ENCODE data around the gene ATP1A1. TPM values are rescaled to one million over a fixed set of nuclear protein-coding genes. Genes with fewer than 3 reads are reported as not detected.
A peak's percentile ranks its signal among the peaks of the same experiment; 100 is the strongest.

Gene ATP1A1
- total and polyA plus RNA-seq, 2 experiments from 2014 or later = 665 to 1,350 TPM

DNA sequence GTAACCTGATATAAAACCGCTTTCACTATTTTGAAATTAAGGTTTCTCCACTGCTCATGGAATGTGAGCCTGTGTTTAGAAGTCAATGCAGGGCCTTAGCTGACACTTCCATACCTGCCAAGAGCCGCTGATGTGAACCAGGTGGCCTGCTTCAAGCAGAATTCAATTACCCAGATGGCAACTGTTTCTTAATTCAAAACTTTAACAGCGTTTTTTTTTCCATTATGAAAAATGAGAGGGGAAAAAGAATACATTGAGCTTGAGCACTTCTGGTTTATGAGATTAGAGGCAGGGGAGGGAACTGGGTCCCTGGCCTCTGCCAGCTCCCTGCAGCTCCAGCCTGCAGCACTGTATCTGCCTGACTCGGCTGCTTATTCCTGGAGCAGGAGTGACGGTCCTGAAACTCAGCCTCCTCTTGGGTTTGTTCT lies 7.7 kb upstream of the ATP1A1 start:
- Histone ChIP-seq H3K4me3 (no peak overlapping the region), H3K36me3 (no peaks in the 10 kb centered on the region), H3K27me3 (no peaks in the 10 kb centered on the region), H3K9me3 (ENCODE audit: low read depth) (no peaks in the 10 kb centered on the region), H3K4me1 (ENCODE audit: low read depth) (peaks cover 26% of the 10 kb centered on the region), H3K27ac (peak overlapping the region; percentile 78)
- DNase-seq (ENCODE audit: low read depth in 1 of 2, low spot score in 1 of 2) = peak; percentile 39 to 58
- TF ChIP-seq, protein P1, sequence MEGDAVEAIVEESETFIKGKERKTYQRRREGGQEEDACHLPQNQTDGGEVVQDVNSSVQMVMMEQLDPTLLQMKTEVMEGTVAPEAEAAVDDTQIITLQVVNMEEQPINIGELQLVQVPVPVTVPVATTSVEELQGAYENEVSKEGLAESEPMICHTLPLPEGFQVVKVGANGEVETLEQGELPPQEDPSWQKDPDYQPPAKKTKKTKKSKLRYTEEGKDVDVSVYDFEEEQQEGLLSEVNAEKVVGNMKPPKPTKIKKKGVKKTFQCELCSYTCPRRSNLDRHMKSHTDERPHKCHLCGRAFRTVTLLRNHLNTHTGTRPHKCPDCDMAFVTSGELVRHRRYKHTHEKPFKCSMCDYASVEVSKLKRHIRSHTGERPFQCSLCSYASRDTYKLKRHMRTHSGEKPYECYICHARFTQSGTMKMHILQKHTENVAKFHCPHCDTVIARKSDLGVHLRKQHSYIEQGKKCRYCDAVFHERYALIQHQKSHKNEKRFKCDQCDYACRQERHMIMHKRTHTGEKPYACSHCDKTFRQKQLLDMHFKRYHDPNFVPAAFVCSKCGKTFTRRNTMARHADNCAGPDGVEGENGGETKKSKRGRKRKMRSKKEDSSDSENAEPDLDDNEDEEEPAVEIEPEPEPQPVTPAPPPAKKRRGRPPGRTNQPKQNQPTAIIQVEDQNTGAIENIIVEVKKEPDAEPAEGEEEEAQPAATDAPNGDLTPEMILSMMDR (IDR thresholded peaks at IDR 0.05; ENCODE audit: low read depth, low read length) = no peak

DNA sequence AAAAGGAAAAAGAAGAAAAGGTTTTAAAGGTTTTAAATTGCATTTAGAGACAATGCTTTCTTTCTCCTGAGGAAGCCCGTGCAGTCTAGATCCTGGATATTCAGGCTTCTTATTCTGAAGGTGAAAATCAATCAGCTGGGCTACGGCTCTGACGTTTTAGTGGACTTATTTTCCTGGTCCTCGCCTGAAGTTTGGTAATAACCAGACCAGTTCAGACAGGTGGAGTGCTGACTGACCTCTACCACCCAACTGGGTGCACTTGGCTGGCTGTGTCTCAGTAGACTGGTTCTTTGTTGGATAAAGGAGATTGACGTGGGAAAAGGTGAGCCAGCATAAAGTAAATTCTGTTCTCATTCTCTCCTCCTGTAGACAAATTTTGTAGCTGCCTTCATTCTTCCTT lies 7.2 kb upstream of the ATP1A1 start:
- Histone ChIP-seq H3K9me3 (ENCODE audit: low read depth) (no peaks in the 10 kb centered on the region), H3K27ac (peak overlapping the region; percentile 78), H3K27me3 (no peaks in the 10 kb centered on the region), H3K36me3 (no peaks in the 10 kb centered on the region), H3K4me1 (ENCODE audit: low read depth) (peaks cover 26% of the 10 kb centered on the region), H3K4me3 (no peak overlapping the region)
- TF ChIP-seq, protein P1 (IDR thresholded peaks at IDR 0.05; ENCODE audit: low read depth, low read length) = no peak
- no peak for DNase-seq (ENCODE audit: low read depth in 1 of 2, low spot score in 1 of 2)

DNA sequence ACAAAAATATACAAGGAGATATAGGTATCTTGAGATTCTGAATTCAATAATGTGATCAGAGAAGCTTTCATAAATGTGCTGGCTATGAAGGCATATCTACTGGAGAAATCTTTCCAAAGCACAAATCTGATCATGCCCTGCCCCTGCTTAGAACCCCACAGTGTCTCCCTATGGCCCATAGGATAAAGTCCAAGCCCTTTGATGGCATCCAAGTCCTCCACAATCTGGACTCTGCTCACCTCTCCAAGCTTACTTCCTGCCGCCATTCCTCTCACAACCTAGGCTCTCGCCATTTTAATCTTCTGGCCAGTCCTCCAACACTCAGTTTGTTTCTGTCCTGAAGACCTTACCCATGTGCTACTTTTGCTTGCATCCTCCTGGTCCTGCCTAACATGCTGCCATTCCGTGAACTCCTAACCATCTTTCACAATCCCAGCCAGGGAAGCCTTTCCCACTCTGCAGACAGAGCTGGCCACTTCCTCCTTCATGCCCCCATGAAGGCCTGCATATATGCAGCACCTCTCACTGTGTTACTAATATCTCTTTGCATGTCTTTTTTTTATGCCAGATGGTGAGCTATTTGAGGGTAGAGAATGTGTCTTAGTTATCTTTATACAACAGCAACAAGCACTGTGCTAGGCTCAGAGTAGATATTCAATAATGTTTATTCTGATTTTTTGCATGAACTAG lies 5.6 kb upstream of the ATP1A1 start:
- H3K4me3 ChIP-seq = no peak overlapping the region
- H3K36me3 ChIP-seq = no peaks in the 10 kb centered on the region
- H3K9me3 ChIP-seq (ENCODE audit: low read depth) = no peaks in the 10 kb centered on the region
- peaks cover 26% of the 10 kb centered on the region for H3K4me1 ChIP-seq (ENCODE audit: low read depth)
- TF ChIP-seq, protein P1 (IDR thresholded peaks at IDR 0.05; ENCODE audit: low read depth, low read length) = no peak
- H3K27me3 ChIP-seq = no peaks in the 10 kb centered on the region
- DNase-seq (ENCODE audit: low read depth in 1 of 2, low spot score in 1 of 2) = no peak
- H3K27ac ChIP-seq = no peak overlapping the region

DNA sequence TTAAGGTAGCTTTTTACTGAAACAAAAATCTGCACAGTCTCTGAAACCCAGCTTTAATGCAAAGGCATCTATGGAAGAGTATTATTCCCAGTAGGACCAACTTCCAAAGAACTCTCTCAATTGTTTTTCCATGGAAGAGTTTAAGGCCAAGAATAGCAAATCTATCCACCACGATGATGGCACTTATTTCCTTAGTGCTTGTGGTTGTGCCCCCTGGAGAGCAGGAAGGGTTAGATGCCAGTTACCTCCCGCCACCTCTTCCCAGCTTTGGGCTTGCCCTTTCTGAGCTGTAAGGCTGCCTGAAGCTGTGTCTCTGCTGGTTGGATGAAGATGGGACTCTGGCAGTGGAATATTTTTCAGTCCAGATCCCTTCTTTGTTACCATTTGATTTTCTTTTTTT lies 4.8 kb upstream of the ATP1A1 start:
- Histone ChIP-seq H3K9me3 (ENCODE audit: low read depth) (no peaks in the 10 kb centered on the region), H3K27me3 (no peaks in the 10 kb centered on the region), H3K4me1 (ENCODE audit: low read depth) (peaks cover 26% of the 10 kb centered on the region), H3K27ac (no peak overlapping the region), H3K36me3 (no peaks in the 10 kb centered on the region), H3K4me3 (no peak overlapping the region)
- no peak for DNase-seq (ENCODE audit: low read depth in 1 of 2, low spot score in 1 of 2)
- TF ChIP-seq, protein P1 (IDR thresholded peaks at IDR 0.05; ENCODE audit: low read depth, low read length) = no peak

DNA sequence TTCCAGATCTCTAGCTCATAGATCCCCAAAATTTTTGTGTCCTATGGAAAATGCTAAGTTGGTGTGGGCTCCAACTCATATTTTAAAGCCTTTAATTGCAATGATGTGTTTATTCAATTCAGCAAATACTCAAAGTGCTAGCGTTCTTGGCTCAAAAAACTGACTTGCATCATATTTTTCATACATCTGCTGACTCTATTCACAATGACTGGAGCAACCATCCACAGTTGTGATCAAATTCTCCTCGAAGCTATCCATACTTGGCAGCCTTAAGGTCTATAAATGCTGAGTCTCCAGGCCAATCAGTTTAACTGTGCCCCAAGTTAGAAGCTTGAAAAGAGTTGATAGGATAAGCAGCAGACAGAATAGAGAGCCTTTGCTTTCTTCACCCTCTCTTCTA lies 2.9 kb upstream of the ATP1A1 start:
- H3K4me1 ChIP-seq (ENCODE audit: low read depth) = peaks cover 14% of the 10 kb centered on the region
- DNase-seq (ENCODE audit: low read depth in 1 of 2, low spot score in 1 of 2) = no peak

More for the DNA sequence above, 2.9 kb upstream of the ATP1A1 start:
- Histone ChIP-seq H3K4me3 (no peak overlapping the region), H3K36me3 (no peaks in the 10 kb centered on the region), H3K9me3 (ENCODE audit: low read depth) (no peaks in the 10 kb centered on the region), H3K27me3 (no peaks in the 10 kb centered on the region), H3K27ac (no peak overlapping the region)
- TF ChIP-seq, protein P1 (IDR thresholded peaks at IDR 0.05; ENCODE audit: low read depth, low read length) = no peak

Measured in cardiac muscle cell (in vitro differentiated cells and primary cell).